HEK293 (cell line): ENCODE data around the gene KRT6A.

ENCODE experiments used
- CTCF ChIA-PET: fragments of 350-600 bp; formaldehyde crosslinking; extraction: SDS; loops from one replicate; lab custom pipeline; 2021; ENCODE audit warnings: antibody characterized with exemption; lab: Yijun Ruan, JAX
- POLR2A ChIA-PET: fragments of 300-600 bp; formaldehyde crosslinking; extraction: SDS; loops from one replicate; lab custom pipeline; 2020; ENCODE audit warnings: antibody characterized with exemption, inconsistent platforms; lab: Yijun Ruan, JAX
- H3K27ac ChIP-seq: fragments of 200-500 bp; sonication (Bioruptor generic); 2 replicates; pipeline ENCODE4 v1.5.1; 2014; ENCODE audit warnings: low read depth, low read length, control low read depth, inconsistent platforms; ENCODE audit errors: extremely low read depth
- H3K36me3 ChIP-seq, 2 experiments: fragments of 200-500 bp in 1 of 2; sonication (Bioruptor generic) in 1 of 2; 1 replicate in 1 of 2; 2 replicates in 1 of 2; pipeline ENCODE4 v1.5.1; 2014 to 2017; ENCODE audit warnings: inconsistent platforms in 2 of 2, low read length in 2 of 2; ENCODE audit not compliant: control insufficient read depth in 2 of 2, insufficient read depth in 1 of 2
- H3K4me1 ChIP-seq: fragments of 200-500 bp; sonication (Bioruptor generic); 2 replicates; pipeline ENCODE4 v1.5.1; 2014; ENCODE audit warnings: mild to moderate bottlenecking, low read length, inconsistent platforms; ENCODE audit not compliant: control insufficient read depth, insufficient read depth
- H3K4me3 ChIP-seq: 2 replicates; pipeline ENCODE4 v1.5.1; 2011; ENCODE audit warnings: low read depth, mild to moderate bottlenecking, control low read depth, low read length, moderate library complexity
- H3K9me3 ChIP-seq: fragments of 200-500 bp; sonication (Bioruptor generic); 2 replicates; pipeline ENCODE4 v1.5.1; 2014; ENCODE audit warnings: low read depth, low read length, inconsistent platforms; ENCODE audit not compliant: control insufficient read depth, insufficient read depth
- ELK4 ChIP-seq: IDR thresholded peaks from 2 replicates; pipeline ENCODE4 v1.6.1; 2011; ENCODE audit warnings: mild to moderate bottlenecking, low read depth, low read length, borderline replicate concordance
- HOXD13 ChIP-seq: sonication (generic); formaldehyde crosslinking; IDR thresholded peaks from 2 replicates; pipeline ENCODE4 v1.8.0; 2022; ENCODE audit warnings: missing genetic modification reagents, borderline replicate concordance
- IKZF3 ChIP-seq: fragments of 450-650 bp; IDR thresholded peaks from 2 replicates; pipeline ENCODE4 v1.5.0; 2018; ENCODE audit warnings: missing biosample characterization, mild to moderate bottlenecking, missing genetic modification characterization, moderate library complexity
- SETDB1 ChIP-seq: IDR thresholded peaks from one replicate; pipeline ENCODE4 v1.6.1; 2017; ENCODE audit warnings: mild to moderate bottlenecking, low read length, moderate library complexity, mixed read lengths; ENCODE audit not compliant: insufficient read length
- WT1 ChIP-seq: fragments of 450-650 bp; formaldehyde crosslinking; IDR thresholded peaks from 2 replicates; pipeline ENCODE4 v1.5.1; 2016; ENCODE audit warnings: missing biosample characterization, missing genetic modification characterization
- YY2 ChIP-seq: fragments of 450-650 bp; formaldehyde crosslinking; IDR thresholded peaks from 2 replicates; pipeline ENCODE4 v1.5.1; 2016; ENCODE audit warnings: missing biosample characterization, missing genetic modification characterization
- ZBTB11 ChIP-seq: fragments of 450-650 bp; formaldehyde crosslinking; conservative IDR thresholded peaks from 2 replicates; pipeline ENCODE4 v1.5.1; 2016; ENCODE audit warnings: low read depth, missing biosample characterization, missing genetic modification characterization
- ZBTB26 ChIP-seq: fragments of 450-650 bp; formaldehyde crosslinking; optimal IDR thresholded peaks from 2 replicates; pipeline ENCODE3; 2016; ENCODE audit warnings: missing biosample characterization, mild to moderate bottlenecking, missing genetic modification characterization
- ZBTB7A ChIP-seq: fragments of 450-650 bp; formaldehyde crosslinking; IDR thresholded peaks from 2 replicates; pipeline ENCODE4 v1.5.1; 2016; ENCODE audit warnings: low read depth, missing biosample characterization, missing genetic modification characterization
- ZNF157 ChIP-seq: fragments of 450-650 bp; formaldehyde crosslinking; IDR thresholded peaks from 2 replicates; pipeline ENCODE4 v1.5.1; 2016; ENCODE audit warnings: missing biosample characterization, missing genetic modification characterization
- ZNF169 ChIP-seq: fragments of 450-650 bp; formaldehyde crosslinking; IDR thresholded peaks from 2 replicates; pipeline ENCODE4 v1.5.1; 2016; ENCODE audit warnings: missing biosample characterization, missing genetic modification characterization
- ZNF214 ChIP-seq: fragments of 450-650 bp; formaldehyde crosslinking; IDR thresholded peaks from 2 replicates; pipeline ENCODE4 v1.5.1; 2017; ENCODE audit warnings: missing biosample characterization, mild to moderate bottlenecking, missing genetic modification characterization, borderline replicate concordance
- ZNF274 ChIP-seq, 2 experiments: fragments of 200-500 bp in 1 of 2; fragments of 450-650 bp in 1 of 2; sonication (Bioruptor generic) in 1 of 2; formaldehyde crosslinking in 1 of 2; IDR thresholded peaks; 2 replicates each; pipeline versions ENCODE4 v1.5.1 to v1.6.1; 2014 to 2016; ENCODE audit warnings: borderline replicate concordance in 1 of 2, inconsistent platforms in 1 of 2, low read length in 1 of 2, missing biosample characterization in 1 of 2, missing genetic modification characterization in 1 of 2
- ZNF658 ChIP-seq: fragments of 450-650 bp; formaldehyde crosslinking; IDR thresholded peaks from 2 replicates; pipeline ENCODE4; 2016; ENCODE audit warnings: missing biosample characterization, missing genetic modification characterization
- ZNF670 ChIP-seq: fragments of 450-650 bp; formaldehyde crosslinking; IDR thresholded peaks from 2 replicates; pipeline ENCODE4 v1.5.1; 2016; ENCODE audit warnings: missing biosample characterization, missing genetic modification characterization, low read depth
- ZNF677 ChIP-seq: fragments of 450-650 bp; IDR thresholded peaks from 2 replicates; pipeline ENCODE4 v1.5.0; 2018; ENCODE audit warnings: missing biosample characterization, mild to moderate bottlenecking, missing genetic modification characterization, moderate library complexity
- ZNF701 ChIP-seq: fragments of 450-650 bp; formaldehyde crosslinking; IDR thresholded peaks from 2 replicates; pipeline ENCODE4 v1.5.1; 2016; ENCODE audit warnings: missing biosample characterization, missing genetic modification characterization
- ZNF768 ChIP-seq: fragments of 450-650 bp; formaldehyde crosslinking; IDR thresholded peaks from 2 replicates; pipeline ENCODE4 v1.5.1; 2018; ENCODE audit warnings: missing biosample characterization, mild to moderate bottlenecking, missing genetic modification characterization
- ZXDB ChIP-seq: fragments of 450-650 bp; formaldehyde crosslinking; IDR thresholded peaks from 2 replicates; pipeline ENCODE4 v1.5.1; 2016; ENCODE audit warnings: missing biosample characterization, missing genetic modification characterization
- TF ChIP-seq, protein P1 (sequence below): fragments of 450-650 bp; formaldehyde crosslinking; IDR thresholded peaks from 2 replicates; pipeline ENCODE4 v1.5.1; 2017; ENCODE audit warnings: missing biosample characterization, mild to moderate bottlenecking, missing genetic modification characterization, moderate library complexity

Gene KRT6A

DNA sequence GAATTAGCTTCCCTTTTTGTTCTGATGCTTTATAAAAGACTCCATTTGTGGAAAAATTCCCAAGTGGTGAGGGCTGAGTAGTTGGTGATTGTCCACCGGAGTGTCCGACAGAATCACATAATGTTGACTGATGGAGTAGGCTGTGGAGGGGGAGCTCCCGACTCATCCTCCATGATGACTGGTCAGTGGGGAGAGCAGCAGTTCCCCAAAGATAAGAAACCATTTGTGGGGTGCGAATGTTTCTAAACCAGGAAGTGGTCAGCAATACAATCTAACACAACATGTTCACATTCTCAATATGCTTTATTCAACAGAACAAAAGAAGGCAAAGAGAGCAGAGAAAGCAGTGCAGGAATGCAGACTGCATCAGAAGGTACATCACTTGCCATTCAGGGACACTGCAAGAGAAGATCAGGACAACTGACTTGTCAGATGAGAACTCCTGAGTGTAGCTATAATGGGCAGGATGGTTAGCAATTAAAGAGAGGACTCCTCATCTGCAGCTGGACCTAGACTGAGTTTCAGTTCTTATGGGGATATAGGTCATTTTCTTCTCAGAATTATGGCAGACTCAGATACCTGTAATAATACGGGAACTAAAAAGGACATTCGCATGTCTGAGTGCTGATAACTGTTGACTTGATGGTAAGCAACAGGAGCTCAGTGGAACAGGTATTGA is 46.6 kb downstream of the KRT6A start:
- TF ChIP-seq ZNF658 (tag by site-specific recombination) (no peak), IKZF3 (no peak), WT1 (no peak), ZNF677 (tag by site-specific recombination) (no peak), ZNF157 (tag by site-specific recombination) (no peak), ZNF701 (tag by site-specific recombination) (no peak), ZXDB (tag by site-specific recombination) (no peak), ZNF169 (tag by site-specific recombination) (no peak), ZNF274 (IDR thresholded peaks at IDR 0.05; ENCODE audit: low read length) (no peak), ZNF274 (tag by site-specific recombination; IDR thresholded peaks at IDR 0.05; ENCODE audit: borderline replicate concordance) (no peak), ZNF214 (tag by site-specific recombination) (no peak), ZNF670 (tag by site-specific recombination) (no peak), ZBTB11 (tag by site-specific recombination) (no peak), HOXD13 (CRISPR knock-in tag) (no peak), YY2 (tag by site-specific recombination) (no peak), ZBTB7A (tag by site-specific recombination) (no peak), ELK4 (no peak)
- TF ChIP-seq, protein P1, sequence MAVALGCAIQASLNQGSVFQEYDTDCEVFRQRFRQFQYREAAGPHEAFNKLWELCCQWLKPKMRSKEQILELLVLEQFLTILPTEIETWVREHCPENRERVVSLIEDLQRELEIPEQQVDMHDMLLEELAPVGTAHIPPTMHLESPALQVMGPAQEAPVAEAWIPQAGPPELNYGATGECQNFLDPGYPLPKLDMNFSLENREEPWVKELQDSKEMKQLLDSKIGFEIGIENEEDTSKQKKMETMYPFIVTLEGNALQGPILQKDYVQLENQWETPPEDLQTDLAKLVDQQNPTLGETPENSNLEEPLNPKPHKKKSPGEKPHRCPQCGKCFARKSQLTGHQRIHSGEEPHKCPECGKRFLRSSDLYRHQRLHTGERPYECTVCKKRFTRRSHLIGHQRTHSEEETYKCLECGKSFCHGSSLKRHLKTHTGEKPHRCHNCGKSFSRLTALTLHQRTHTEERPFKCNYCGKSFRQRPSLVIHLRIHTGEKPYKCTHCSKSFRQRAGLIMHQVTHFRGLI (tag by site-specific recombination) = no peak
- CTCF ChIA-PET = no interaction called here
- H3K4me1 ChIP-seq = no peaks in the 10 kb centered on the region

GRCh38 chr12:52445876-52446275 is 47.2 kb downstream of the KRT6A start:
- no peak overlapping the region for H3K4me3 ChIP-seq
- TF ChIP-seq ZNF274 (IDR thresholded peaks at IDR 0.05; ENCODE audit: low read length) (no peak), ZNF274 (tag by site-specific recombination; IDR thresholded peaks at IDR 0.05; ENCODE audit: borderline replicate concordance) (no peak), ZNF768 (tag by site-specific recombination) (no peak), ZBTB11 (tag by site-specific recombination) (no peak), SETDB1 (no peak), ZBTB26 (tag by site-specific recombination) (no peak)
- TF ChIP-seq, all 188 proteins: peak for 0
- H3K36me3 ChIP-seq = no peaks in the 10 kb centered on the region
- H3K27ac ChIP-seq = no peak overlapping the region
- ChIA-PET CTCF (no interaction called here), POLR2A (no interaction called here)
- no peaks in the 10 kb centered on the region for H3K4me1 ChIP-seq
- H3K9me3 ChIP-seq = no peaks in the 10 kb centered on the region

More for the DNA sequence above, 46.6 kb downstream of the KRT6A start:
- Histone ChIP-seq H3K4me3 (no peak overlapping the region), H3K9me3 (no peaks in the 10 kb centered on the region), H3K36me3 (no peaks in the 10 kb centered on the region), H3K27ac (no peak overlapping the region)
- POLR2A ChIA-PET = no interaction called here
